ENCODE results near the gene SLC1A2. TPM values are rescaled to one million over a fixed set of nuclear protein-coding genes. Genes with fewer than 3 reads are reported as not detected.

Gene SLC1A2
- total RNA-seq, 1 experiment from 2014 or later = 0.50 TPM

DNA sequence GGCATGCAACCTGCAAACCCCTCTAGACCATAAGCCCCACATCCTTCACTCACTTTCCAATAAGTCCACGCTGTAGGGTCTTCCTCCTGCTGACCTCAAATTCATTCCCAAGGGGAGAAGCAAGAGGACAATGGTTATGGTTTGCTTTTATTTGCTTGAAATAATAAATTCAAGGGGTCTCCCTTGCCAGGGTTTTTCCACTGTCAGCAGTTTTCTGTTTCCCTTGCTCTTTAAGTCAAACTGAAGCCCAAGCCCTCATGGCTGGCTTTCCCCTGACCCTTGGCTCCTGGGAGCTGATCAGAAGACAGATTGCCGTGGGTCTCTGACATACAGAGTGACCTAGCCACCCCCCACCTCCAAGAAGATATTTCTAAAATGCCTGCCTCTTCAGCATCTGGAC, 3.9 kb downstream of the SLC1A2 start:
- CTCF ChIA-PET = no interaction called here
- no peak overlapping the region for H3K4me3 Mint-ChIP-seq

DNA sequence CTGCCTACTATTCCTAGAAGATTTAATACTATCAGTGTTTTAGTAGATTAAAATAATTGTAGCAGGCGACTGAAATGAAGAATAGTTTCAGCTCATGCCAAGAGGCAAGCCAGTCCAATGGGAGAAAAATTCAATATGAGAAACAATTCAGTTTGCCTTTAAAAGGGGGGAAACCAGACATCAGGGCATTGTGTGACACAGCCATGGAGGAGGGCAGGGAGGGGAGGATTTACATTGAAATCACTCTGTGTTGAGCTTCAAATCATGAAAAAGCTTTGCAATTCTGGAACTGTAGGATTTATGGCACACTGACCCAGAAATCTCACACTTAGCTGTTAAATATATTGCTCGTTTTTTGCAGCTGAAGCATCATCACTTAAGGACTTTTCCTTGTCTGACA, 4.6 kb downstream of the SLC1A2 start:
- Mint-ChIP-seq H3K4me1 (peaks cover 9% of the 10 kb centered on the region), H3K4me3 (no peak overlapping the region), H3K27me3 (ENCODE audit: low read depth) (peaks cover 75% of the 10 kb centered on the region), H3K9me3 (no peaks in the 10 kb centered on the region), H3K27ac (no peak overlapping the region), H3K36me3 (no peaks in the 10 kb centered on the region)
- TF ChIP-seq ZNF121 (CRISPR knock-in tag; IDR thresholded peaks at IDR 0.05) = no peak
- TF ChIP-seq, protein P1, sequence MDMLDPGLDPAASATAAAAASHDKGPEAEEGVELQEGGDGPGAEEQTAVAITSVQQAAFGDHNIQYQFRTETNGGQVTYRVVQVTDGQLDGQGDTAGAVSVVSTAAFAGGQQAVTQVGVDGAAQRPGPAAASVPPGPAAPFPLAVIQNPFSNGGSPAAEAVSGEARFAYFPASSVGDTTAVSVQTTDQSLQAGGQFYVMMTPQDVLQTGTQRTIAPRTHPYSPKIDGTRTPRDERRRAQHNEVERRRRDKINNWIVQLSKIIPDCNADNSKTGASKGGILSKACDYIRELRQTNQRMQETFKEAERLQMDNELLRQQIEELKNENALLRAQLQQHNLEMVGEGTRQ (CRISPR knock-in tag; IDR thresholded peaks at IDR 0.05) = no peak
- ChIA-PET POLR2A (no interaction called here), CTCF (no interaction called here)
- DNase-seq (ENCODE audit: low spot score) (no peak), ATAC-seq (no peak)

More for the DNA sequence above, 3.9 kb downstream of the SLC1A2 start:
- Mint-ChIP-seq H3K27ac (no peak overlapping the region), H3K27me3 (ENCODE audit: low read depth) (peaks cover 80% of the 10 kb centered on the region), H3K9me3 (no peaks in the 10 kb centered on the region), H3K36me3 (no peaks in the 10 kb centered on the region), H3K4me1 (peaks cover 12% of the 10 kb centered on the region)
- POLR2A ChIA-PET = no interaction called here
- TF ChIP-seq NFATC4 (CRISPR knock-in tag; IDR thresholded peaks at IDR 0.05) (no peak), GABPB1 (CRISPR knock-in tag; IDR thresholded peaks at IDR 0.05) (no peak), SOX15 (CRISPR knock-in tag; IDR thresholded peaks at IDR 0.05) (no peak), PRRX2 (CRISPR knock-in tag; IDR thresholded peaks at IDR 0.05) (no peak)
- ATAC-seq = no peak
- DNase-seq (ENCODE audit: low spot score) = no peak

DNA sequence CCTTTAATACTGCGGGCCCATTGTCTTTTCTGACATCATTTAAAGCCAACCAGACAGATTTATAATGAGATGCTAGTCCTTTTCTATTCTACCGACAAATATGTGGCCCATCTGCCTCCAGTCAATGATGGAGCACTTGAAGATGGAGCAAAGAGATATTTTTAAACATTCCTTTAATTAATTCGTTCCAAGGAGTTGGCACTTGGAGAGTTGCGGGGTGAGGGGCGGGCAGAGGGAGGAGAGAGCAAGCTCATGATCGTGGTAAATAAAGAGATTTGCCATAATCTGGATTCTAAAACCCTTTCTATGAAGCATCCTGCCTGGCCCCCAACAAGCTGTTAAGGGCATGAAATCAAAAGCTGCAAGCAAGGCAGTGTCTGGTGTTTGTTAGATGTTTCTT, 5.0 kb downstream of the SLC1A2 start:
- DNase-seq (ENCODE audit: low spot score) (no peak), ATAC-seq (no peak)
- Mint-ChIP-seq H3K27ac (no peak overlapping the region), H3K27me3 (ENCODE audit: low read depth) (peaks cover 70% of the 10 kb centered on the region), H3K9me3 (no peaks in the 10 kb centered on the region), H3K4me1 (peaks cover 9% of the 10 kb centered on the region), H3K36me3 (no peaks in the 10 kb centered on the region), H3K4me3 (no peak overlapping the region)
- TF ChIP-seq TP53 (CRISPR knock-in tag; IDR thresholded peaks at IDR 0.05) (no peak), GTF2I (CRISPR knock-in tag; conservative IDR thresholded peaks at IDR 0.05) (no peak), MXD4 (CRISPR knock-in tag; IDR thresholded peaks at IDR 0.05; ENCODE audit: borderline replicate concordance) (no peak), ESRRA (CRISPR knock-in tag; IDR thresholded peaks at IDR 0.05; ENCODE audit: borderline replicate concordance) (no peak), FOXP1 (CRISPR knock-in tag; IDR thresholded peaks at IDR 0.05; ENCODE audit: borderline replicate concordance) (no peak), ZBTB21 (CRISPR knock-in tag; IDR thresholded peaks at IDR 0.05; ENCODE audit: borderline replicate concordance) (no peak), TEAD1 (CRISPR knock-in tag; IDR thresholded peaks at IDR 0.05) (no peak), FOXK1 (CRISPR knock-in tag; IDR thresholded peaks at IDR 0.05) (no peak), ELF4 (CRISPR knock-in tag; IDR thresholded peaks at IDR 0.05; ENCODE audit: low read depth) (no peak), NFE2L1 (CRISPR knock-in tag; IDR thresholded peaks at IDR 0.05) (no peak), ATF1 (CRISPR knock-in tag; IDR thresholded peaks at IDR 0.05) (no peak), ZNF423 (CRISPR knock-in tag; IDR thresholded peaks at IDR 0.05) (no peak), OVOL2 (CRISPR knock-in tag; IDR thresholded peaks at IDR 0.05; ENCODE audit: borderline replicate concordance) (no peak)
- TF ChIP-seq, protein P2, sequence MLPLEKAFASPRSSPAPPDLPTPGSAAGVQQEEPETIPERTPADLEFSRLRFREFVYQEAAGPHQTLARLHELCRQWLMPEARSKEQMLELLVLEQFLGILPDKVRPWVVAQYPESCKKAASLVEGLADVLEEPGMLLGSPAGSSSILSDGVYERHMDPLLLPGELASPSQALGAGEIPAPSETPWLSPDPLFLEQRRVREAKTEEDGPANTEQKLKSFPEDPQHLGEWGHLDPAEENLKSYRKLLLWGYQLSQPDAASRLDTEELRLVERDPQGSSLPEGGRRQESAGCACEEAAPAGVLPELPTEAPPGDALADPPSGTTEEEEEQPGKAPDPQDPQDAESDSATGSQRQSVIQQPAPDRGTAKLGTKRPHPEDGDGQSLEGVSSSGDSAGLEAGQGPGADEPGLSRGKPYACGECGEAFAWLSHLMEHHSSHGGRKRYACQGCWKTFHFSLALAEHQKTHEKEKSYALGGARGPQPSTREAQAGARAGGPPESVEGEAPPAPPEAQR (CRISPR knock-in tag; IDR thresholded peaks at IDR 0.05) = no peak
- TF ChIP-seq, protein P3, sequence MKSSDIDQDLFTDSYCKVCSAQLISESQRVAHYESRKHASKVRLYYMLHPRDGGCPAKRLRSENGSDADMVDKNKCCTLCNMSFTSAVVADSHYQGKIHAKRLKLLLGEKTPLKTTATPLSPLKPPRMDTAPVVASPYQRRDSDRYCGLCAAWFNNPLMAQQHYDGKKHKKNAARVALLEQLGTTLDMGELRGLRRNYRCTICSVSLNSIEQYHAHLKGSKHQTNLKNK (CRISPR knock-in tag; IDR thresholded peaks at IDR 0.05) = no peak
- TF ChIP-seq, protein P4, sequence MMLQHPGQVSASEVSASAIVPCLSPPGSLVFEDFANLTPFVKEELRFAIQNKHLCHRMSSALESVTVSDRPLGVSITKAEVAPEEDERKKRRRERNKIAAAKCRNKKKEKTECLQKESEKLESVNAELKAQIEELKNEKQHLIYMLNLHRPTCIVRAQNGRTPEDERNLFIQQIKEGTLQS (CRISPR knock-in tag; conservative IDR thresholded peaks at IDR 0.05) = no peak
- POLR2A ChIA-PET = no interaction called here
- CTCF ChIA-PET = no interaction called here
